ENCODE results near the gene INO80.

DNA sequence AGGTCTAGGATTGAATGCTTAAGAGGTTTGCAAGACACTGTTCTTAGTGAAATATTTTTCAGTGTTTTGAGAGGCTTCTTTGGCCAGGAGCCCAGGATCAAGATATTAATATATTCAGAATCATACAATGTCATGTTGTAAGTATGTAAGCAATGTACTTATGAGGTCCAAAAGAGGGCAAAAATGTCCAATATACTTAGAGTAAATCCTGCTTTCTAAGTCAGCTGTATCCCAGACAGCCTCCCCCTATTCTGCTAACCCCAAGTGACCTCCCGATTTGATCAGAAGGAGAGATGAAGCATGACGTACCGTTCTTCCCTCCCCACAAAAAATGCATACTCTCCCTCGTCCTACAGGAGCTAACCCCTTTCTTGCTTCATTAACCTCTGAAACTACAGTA is 91.9 kb downstream of the INO80 start:
- TF ChIP-seq, protein P1, sequence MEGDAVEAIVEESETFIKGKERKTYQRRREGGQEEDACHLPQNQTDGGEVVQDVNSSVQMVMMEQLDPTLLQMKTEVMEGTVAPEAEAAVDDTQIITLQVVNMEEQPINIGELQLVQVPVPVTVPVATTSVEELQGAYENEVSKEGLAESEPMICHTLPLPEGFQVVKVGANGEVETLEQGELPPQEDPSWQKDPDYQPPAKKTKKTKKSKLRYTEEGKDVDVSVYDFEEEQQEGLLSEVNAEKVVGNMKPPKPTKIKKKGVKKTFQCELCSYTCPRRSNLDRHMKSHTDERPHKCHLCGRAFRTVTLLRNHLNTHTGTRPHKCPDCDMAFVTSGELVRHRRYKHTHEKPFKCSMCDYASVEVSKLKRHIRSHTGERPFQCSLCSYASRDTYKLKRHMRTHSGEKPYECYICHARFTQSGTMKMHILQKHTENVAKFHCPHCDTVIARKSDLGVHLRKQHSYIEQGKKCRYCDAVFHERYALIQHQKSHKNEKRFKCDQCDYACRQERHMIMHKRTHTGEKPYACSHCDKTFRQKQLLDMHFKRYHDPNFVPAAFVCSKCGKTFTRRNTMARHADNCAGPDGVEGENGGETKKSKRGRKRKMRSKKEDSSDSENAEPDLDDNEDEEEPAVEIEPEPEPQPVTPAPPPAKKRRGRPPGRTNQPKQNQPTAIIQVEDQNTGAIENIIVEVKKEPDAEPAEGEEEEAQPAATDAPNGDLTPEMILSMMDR (IDR thresholded peaks at IDR 0.05), result no peak
- no peak for TF ChIP-seq POLR2A (IDR thresholded peaks at IDR 0.05)
